Endothelial cell of umbilical vein (primary cell): ENCODE data around the gene KCNE1.

Experiments used
- CTCF ChIP-seq, 2 donors: IDR thresholded peaks; 1 replicate in 1 of 2; 2 replicates in 1 of 2; pipeline ENCODE4 v1.5.1; 2011; ENCODE audit warnings: low read length in 2 of 2, mild to moderate bottlenecking in 2 of 2, moderate library complexity in 2 of 2, control low read depth in 1 of 2, inconsistent platforms in 1 of 2, low read depth in 1 of 2; ENCODE audit not compliant: insufficient read depth in 1 of 2; ENCODE audit errors: extremely low read depth in 1 of 2
- POLR2AphosphoS5 ChIP-seq: IDR thresholded peaks from 2 replicates; pipeline ENCODE4 v1.6.1; 2012; ENCODE audit warnings: low read depth, mild to moderate bottlenecking, control low read depth, low read length, moderate library complexity; ENCODE audit not compliant: insufficient read depth

DNA sequence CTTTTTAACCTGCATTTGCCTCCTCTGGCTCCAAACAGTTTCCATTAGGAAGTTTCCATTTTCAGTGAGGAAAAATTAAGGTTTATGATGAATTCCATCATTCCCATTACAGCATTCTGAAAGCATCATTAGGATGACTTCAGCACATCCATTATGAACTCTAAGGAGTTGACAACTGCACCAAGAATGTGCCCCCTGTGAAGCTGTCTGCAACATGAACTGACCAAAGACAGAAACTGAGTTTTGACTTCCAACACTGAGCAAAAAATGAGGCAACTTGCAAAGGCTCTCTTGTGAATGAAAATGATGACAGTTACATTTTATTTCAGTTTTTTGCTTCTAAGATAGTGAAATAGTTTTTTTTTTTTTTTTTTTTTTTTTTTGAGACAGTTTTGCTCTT lies 18.3 kb upstream of the KCNE1 start:
- TF ChIP-seq CTCF (IDR thresholded peaks at IDR 0.05; ENCODE audit: extremely low read depth in 1 of 2, insufficient read depth in 1 of 2, low read depth in 1 of 2, low read length in 2 of 2) (no peak), POLR2AphosphoS5 (no peak)
